Suppressor macrophage (primary cell): ENCODE data around the gene GRID2IP.
"Not testable (repeated sequence)": the region's sequence is repeated elsewhere in the genome, so short reads cannot be mapped to it uniquely, and the experiment has no call there.

ENCODE experiments used
- DNase-seq, 4 experiments: peaks; one replicate each; pipeline ENCODE4 v3.0.0-alpha.2; 2020 to 2022

The GRID2IP gene

DNA sequence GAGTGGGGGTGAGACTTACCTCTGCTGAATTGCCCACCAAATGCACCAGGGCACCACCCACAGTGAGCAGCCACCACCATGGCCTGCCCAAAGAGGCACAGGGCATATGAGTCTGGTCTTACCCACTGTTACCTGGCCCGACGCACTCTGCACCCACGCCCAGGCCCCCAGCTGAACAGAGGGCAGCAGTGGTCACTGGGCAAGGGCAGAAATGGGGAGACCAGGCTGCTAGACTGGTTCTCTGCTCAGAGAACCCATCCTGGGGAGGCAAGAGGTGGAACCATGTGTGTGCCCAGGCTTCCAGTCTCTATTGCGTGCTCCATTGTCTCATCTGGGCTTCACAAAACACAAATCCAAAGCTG, 64.1 kb downstream of the GRID2IP start:
- DNase-seq, result no peak

DNA sequence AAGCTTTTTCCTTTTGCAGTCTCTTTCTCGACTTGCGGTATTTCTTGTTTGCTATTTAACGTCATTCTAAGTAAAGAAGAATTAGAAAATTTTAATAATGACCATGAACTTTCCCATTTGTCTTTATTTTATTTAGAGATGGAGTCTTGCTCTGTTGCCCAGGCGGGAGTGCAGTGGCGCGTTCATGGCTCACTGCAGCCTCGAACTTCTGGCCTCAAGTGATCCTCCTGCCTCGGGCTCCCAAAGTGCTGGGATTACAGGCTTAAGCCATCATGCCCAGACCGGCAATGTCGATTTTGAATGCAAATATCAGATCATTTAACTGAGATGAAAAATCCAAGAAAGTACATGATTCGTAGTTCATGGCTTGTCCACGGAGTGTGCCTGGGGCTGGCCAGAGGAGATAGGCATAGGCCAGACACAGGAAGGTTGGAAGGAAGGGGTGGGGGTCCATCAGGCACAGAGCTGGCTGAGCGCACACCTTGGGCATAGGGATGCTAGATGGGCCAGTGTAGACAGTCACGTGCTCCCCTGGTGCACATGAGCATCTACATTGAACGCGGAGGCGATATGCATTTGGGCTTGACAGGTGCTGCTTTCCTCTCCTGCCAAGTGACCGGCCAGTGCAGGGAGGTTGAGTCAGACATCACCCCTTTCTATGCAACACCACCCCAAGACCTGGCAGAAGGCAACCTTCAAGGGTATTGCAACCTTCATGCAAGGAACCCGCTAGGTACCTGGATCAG, 64.7 kb downstream of the GRID2IP start:
- DNase-seq, result no peak

DNA sequence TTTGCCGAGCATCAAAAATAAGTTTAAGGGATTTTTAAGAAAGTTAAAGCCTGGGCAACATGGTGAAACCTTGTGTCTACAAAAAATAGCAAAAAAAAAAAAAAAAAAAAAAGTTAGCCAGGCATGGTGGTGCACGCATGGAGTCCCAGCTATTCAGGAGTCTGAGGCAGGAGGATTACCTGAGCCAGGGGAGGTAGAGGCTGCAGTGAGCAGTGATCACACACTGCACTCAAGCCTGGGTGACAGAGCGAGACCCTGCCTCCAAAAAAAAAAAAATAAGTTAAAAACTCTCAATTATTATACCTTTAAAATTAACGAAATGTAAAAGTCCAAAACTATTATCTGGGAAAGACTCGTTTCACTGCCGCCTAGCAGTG, 68.5 kb downstream of the GRID2IP start:
- DNase-seq, result no peak

DNA sequence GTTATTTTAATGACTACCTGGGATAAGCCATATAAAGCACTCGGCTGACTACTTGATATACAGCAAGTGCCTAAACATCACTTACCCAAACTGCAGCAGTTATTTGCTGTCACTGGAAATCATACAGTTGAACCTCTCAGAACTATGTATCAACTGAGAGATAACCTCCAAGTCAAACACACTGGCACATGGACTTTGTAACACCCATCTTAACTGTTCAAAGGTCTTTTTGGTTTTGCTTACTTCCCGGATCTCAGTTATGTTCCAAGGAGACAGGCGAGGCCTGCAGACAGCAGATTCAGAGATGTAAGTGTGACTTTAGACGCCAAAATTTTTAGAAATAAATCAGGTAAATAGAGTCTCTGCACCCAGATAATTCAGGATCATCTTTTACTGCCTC, 69.0 kb downstream of the GRID2IP start:
- DNase-seq, result no peak

DNA sequence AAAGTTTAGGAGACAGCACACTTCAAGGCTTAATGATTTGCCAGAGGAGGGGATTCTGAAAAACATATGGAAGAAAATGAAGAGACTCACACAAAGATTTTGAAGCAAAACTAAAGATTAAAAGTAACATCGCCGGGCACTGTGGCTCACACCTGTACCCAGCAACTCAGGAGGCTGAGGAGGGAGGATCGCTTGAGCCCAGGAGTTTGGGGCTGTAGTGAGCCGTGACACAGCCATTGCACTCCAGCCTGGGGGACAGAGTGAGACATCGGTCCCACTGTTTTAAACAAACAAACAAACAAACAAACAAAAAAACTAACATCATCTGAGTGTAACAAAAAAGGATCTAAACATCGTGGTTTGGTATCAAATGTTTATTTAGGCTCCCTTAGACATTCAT, 69.8 kb downstream of the GRID2IP start:
- DNase-seq, result no peak

DNA sequence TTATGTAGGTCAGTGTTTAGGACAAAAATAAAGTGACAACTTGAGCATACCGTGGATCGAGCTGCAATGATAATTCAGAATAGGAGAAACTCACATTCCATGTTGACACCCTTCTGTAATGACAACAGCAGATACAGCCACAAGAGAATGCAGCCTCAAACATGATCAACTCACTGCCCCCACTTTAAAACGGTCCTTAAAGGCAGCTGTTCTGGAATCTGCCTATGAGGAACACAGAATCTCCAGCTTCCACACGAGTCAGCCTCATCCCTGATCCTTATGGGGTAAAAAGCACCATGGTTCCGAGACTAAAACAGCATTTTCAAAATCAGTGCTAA, 71.0 kb downstream of the GRID2IP start:
- DNase-seq, result no peak

DNA sequence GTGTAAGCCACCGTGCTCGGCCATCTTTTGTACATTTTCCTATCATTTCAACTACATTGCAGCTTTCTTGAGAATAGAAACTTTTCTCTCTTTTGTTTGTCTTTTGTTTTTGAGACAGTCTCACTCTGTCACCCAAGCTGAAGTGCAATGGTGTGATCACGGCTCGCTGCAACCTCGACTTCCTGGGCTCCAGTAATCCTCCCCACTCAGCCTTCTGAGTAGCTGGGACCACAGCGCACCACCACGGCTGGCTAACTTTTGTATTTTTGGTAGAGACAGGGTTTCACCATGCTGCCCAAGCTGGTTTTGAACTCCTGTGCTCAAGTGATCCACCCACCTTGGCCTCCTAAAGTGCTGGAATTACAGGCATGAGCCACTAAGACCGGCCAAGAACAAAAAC, 72.2 kb downstream of the GRID2IP start:
- DNase-seq, result no peak

DNA sequence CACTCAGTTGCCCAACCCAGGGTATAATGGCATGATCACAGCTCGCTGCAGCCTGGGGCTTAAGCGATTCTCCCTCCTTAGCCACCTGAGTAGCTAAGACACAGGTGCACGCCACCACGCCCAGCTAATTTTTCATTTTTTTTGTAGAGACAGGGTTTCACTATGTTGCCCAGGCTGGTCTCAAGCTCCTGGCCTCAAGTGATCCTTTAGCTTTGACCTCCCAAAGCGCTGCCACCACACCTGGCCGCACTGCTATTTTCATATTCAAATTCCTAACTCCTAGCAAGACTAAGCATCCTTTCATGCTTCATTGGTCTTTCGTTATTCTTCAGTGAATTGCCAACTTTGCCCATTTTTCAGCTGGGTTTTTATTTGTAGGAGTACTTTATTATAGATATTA, 73.1 kb downstream of the GRID2IP start:
- DNase-seq, result no peak

DNA sequence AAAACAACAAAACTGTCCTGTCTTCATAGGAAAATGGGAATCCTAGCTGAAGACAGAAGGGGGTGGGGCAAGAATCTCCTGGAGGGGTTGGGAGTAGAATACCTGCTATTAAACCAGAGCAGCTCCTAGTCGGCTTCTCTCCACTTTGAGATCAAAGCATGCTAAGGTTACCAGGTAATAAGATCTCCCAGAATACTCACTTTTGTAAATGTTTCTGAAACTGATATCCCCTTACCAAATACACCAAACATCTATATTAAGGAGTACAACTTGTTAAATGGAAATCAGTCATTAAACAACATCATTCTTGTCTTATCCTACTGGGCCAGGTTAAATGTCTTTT, 74.0 kb downstream of the GRID2IP start:
- no peak for DNase-seq

DNA sequence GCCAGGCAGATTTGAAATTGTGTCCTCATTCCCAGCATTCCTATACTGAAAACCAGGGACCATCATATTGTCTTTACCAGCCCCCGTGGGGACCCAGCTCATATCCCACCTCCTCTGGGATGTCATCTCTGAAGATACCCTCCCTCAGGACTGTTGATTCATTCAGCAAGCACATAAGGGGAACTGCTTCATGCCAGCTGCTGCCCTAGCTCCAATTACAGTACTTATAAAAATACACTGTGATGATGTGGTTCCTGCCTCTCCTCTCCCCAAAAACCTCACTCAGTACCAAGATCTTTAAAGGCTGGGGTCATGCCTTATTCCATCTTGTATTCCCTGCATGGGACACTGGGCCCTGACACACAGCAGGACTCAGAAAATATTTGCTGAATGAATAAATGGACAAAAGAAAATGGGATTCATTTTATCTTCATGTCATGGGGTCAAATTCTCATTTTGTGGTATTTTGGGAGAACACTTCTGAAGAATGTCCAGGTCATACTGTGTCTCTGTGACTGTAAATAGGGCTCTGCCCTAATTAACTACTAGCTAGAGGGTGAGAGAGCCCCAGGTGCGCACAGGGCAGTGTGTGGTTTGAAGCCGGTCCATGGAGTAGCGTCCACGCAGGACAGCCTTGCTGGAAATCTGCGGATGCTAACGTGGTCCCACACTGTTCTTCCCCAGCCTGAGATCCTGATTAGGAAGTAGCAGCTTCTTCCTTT, 74.5 kb downstream of the GRID2IP start:
- DNase-seq, result peak; percentile 17 to 42 (median 22)

DNA sequence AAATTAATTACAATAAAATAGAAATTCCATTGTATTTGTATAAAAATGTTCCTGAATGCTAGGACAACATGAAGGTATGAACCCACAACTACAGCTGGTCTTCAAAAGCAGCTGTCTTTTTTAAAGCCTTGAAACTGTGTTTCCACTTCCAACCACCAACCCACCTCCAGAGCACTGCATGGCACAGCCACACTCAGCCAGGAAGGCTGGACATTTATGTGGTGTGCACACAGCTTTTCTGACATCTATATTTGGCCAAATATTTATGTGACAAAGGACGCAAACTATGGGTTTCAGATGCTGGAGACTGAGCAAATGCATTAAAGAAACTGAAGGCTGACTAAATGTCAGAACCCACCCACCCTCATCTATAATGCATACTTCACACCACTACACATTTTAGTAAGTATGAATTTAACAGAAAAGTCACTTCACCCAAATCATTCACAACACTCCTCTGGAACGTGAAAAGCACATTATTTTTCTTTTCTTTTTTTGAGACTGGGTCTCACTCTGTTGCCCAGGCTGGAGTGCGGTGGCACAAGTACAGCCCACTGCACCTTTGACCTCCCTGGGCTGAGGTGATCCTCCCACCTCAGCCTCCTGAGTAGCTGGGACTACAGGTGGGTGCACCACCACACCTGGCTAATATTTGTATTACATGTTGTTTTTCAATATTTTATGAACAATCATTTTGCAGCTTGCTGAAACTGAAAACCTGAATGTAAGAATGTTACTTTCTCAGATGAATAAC, 75.7 kb downstream of the GRID2IP start:
- DNase-seq, result no peak

DNA sequence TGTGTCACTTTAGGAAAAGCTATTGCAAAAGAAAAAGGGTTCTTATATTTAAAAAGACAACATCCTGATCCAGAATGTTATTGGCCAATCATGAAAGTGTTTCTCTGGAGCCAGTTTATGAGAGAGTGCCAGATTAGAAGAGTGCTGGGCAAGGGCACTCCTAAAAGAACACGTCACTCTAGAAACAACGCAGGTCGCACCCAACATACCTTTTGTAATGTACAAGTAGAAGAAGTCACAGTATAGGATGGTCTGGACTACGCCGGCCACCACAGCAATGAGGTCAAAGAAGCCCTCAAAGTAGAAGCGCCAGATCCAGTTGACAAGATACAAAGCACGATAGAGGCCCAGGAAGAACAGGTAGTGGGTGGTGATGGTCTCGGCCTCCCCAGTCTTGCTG, 85.4 kb downstream of the GRID2IP start:
- no peak for DNase-seq

DNA sequence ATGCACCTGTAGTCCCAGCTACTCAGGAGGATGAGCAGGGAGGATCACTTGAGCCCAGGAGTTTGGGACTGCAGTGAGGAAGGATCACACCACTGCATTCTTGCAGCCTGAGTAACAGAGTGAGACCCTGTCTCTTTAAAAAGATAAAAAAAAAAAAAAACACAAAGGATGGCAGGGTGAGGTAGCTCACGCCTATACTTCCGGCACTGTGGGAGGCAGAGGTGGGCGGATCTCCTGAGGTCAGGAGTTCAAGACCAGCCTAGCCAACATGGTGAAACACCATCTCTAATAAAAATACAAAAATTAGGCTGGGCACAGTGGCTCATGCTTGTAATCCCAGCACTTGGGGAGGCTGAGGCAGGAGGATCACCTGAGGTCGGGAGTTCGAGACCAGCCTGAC, 87.7 kb downstream of the GRID2IP start:
- not testable (repeated sequence) for DNase-seq

DNA sequence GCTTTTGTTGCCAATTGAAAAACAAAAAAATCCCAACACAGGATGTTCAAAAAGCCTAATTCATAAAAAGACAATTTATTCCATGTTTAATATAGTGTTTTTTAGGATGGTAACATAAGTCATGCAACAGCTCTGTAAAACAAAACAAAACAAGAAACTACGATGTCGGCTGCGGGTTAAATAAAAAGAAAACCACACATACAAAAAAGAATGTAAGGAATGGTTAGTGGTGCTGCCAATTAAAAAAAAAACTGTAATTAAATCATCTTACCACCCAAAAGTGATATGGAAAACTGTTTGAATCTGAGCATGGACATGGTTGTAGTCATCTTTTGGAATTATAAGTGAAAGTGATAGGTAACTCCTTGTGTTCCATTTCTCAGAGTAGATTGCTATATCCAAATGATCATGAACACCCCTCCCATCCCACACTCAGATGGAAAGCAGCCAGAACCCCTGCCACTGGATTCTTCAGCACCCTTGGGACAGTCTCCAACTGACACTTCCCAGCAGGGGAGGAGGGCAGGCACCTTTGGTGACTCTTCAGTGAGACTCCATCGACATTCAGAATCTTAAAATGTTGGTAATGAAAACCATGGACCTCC, 89.2 kb downstream of the GRID2IP start:
- no peak for DNase-seq

DNA sequence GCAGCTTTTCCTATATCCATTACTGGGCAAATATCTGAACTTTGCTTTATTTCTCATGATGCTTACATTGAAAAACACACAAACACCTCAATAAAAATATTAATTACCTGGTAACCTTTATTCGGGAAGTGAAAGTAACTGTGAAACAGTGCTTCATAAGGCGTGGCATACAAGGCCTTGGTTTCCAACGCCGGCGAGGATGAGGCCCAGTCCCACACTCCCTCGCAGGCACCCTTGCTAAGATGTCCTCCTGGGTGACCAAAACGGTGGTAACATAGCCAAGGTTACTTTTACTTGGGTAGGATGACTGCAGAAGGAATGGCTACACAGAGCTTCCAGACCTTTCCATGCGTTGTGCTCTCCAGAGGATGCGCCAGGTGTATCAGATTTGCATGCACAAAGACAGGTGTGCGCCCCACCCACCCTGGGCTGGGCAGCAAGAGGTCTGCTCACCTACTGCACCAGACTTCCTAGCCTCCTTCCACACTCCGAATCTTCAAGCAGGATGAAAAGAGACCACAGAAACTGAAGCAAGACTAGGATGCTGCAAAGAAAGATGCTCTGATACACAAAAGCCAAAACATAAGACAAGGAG, 90.2 kb downstream of the GRID2IP start:
- DNase-seq, result no peak

DNA sequence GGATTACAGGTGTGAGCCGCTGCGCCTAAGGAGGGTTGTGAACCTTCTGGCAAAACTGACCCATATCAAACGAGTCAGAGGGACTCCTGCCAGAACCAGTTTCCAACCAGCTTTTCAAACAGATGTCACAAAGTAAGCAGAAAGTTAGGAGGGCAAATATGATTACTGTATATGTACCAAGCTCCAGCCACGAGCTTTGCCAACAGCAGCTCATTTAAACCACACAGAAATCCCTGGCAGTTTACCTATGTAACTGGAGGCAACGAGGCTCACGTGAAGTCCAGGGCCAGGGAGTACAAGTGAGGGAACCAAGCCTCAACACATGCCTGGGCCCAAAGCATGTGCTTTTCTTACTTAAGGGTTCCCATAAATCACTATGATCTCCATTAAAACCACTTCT, 91.0 kb downstream of the GRID2IP start:
- DNase-seq, result no peak

DNA sequence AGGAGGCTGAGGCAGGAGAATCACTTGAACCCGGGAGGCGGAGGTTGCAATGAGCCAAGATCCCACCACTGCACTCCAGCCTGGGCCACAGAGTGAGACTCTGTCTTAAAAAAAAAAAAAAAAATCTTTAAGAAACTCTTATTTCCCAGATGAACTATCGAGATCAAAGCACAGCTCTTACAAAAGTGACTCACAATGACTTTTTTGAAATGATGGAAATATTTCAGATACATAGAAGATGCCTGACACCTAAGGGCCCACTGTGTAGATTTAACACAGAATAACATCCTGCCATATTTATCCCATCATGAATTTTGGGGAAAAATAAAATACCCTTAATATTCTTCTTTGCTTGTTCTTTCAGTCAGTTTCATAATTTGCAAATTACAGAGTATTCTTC, 92.6 kb downstream of the GRID2IP start:
- DNase-seq, result not testable (repeated sequence)

DNA sequence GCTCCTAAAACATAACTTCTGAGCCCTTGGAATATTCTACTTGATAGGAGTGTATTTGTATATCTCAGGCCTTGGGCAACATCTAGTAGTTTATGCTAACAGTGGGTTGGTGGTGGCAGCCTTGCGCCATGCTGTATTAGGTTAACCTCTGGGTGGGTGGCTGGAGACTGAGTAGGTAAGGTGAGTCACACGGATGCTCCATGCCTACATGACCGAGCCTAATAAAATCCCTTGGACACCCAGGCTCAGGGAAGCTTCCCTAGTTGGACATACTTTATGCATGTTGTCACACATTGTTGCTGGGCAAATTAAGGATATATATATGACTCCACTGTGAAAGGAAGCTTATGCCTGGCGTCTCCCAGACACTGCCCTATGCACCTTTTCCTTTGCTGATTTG, 97.5 kb downstream of the GRID2IP start:
- DNase-seq, result no peak

DNA sequence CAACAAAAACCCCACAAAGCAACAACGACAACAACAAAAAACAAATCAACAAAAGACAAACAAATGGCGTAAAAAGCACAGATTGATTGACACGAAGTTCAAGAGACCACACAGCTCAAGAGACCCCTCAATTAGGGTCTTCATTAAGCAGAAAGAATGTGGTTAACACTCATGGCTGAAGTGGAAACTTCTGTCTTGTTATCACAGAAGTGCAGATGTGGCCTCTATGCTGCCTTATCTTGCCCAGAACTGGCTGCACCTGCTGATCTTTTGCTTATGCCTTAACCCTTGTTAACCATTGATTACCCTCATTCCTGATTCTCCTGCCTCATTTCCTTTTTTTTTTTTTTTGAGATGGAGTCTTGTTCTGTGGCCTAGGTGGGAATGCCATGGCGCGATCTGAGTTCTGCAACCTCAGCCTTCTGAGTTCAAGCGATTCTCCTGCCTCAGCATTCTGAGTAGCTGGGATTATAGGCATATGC, 100.0 kb downstream of the GRID2IP start:
- DNase-seq, result no peak

DNA sequence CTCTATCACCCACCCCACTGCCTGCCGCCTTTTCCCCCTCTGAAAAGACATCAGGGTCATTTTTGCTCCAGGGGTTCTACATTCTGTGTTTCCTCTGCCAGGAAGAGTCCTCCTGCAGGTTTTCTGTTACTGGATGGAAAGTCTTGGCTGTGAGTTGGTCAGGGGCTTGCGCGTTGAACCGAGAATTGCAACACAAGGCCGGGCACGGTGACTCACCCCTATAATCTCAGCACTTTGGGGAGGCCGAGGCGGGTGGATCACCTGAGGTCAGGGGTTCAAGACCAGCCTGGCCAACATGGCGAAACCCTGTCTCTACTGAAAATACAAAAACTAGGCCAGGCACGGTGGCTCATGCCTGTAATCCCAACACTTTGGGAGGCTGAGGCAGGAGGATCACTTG, 100.7 kb downstream of the GRID2IP start:
- not testable (repeated sequence) for DNase-seq

DNA sequence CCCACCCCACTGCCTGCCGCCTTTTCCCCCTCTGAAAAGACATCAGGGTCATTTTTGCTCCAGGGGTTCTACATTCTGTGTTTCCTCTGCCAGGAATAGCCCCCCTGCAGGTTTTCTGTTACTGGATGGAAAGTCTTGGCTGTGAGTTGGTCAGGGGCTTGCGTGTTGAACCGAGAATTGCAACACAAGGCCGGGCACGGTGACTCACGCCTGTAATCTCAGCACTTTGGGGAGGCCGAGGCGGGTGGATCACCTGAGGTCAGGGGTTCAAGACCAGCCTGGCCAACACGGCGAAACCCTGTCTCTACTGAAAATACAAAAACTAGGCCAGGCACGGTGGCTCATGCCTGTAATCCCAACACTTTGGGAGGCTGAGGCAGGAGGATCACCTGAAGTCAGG, 101.4 kb downstream of the GRID2IP start:
- DNase-seq, result peak in 1 of 4 experiments; percentile 31

DNA sequence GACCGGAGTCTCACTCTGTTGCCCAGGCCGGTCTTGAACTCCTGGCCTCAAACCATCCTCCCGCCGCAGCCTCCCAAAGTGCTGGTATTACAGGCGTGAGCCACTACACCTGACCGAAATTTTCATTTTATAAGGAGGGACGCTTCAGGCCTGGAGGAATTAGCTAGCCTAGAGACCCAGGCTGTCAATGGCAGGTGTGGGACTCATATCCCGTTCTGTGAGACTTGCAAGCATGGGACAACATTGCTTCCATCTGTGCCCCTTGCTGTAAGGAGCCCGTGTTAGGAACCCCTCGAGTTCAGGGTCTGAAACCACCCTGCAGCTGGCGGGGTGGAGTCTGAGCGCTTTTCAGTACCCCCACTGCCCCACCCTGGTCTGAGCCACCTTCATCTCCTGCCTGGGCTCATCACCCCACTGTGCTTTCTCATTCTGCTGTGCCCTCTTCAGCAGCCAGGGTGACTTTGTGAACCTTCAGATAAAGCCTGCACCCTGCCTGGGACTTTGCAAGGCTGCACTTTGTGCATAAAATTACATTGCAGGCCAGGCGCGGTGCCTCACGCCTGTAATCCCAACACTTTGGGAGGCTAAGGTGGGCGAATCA, 102.2 kb downstream of the GRID2IP start:
- no peak for DNase-seq
